ENCODE results near the gene SDC1.

SDC1 gene

GRCh38 chr2:20180676-20181648 lies 44.0 kb downstream of the SDC1 start:
- Histone ChIP-seq H3K4me3 (ENCODE audit: low read depth, low read length) (no peak overlapping the region), H3K9me3 (ENCODE audit: control insufficient read depth, insufficient read depth, low read length) (no peaks in the 10 kb centered on the region), H3K9ac (ENCODE audit: low read depth, low read length) (no peak overlapping the region), H3K36me3 (ENCODE audit: control insufficient read depth, insufficient read depth, low read length) (no peaks in the 10 kb centered on the region), H3K27me3 (ENCODE audit: control insufficient read depth, insufficient read depth, low read length) (no peaks in the 10 kb centered on the region), H3K4me1 (ENCODE audit: control insufficient read depth, insufficient read depth, low read length) (peaks cover 10% of the 10 kb centered on the region; the same call in 1 of the 2 replicates), H3K27ac (ENCODE audit: low read depth, low read length) (no peak overlapping the region)

DNA sequence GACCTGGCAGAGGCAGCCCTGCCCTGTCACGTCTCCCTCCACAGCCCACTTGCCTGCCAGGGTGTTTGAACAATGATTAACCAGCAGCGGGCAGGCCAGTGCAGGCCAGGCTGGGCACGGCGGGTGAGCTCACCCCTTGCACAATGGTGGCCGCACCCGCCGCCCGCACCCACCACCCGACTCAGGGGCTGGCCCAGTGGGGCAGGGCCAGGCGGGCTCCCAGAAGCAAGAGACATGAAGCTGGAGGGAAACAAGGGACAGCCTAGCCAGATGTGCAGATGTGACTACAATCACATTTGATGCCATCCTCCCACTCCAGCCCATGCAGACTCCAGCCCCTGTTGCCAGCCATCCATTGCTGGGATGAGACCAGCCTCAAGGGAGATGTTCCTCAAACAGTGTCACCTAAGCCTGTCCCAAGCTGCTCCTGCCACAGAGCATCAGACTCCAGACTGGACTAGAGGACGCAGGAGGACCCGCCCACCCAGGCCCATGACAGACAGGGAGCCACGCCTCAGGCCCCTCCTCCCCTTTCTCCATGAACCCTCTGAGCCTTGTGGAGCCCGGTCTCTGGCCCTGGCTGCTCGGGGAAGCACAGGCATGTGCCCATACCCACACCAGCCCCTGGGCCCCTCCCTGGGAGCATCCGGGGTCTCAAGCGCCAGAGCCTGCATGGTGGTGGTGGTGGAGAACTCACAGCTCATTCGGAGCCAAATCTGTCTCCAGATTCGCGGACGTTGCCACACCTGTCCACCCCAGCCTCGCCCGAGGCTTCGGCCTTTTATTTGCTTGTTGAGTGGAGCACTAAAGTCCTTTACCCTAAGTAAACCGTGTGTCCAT lies 45.0 kb downstream of the SDC1 start:
- no peak overlapping the region for H3K4me3 ChIP-seq (ENCODE audit: low read depth, low read length)
- H3K27ac ChIP-seq (ENCODE audit: low read depth, low read length): no peak overlapping the region
- no peaks in the 10 kb centered on the region for H3K36me3 ChIP-seq (ENCODE audit: control insufficient read depth, insufficient read depth, low read length)
- H3K27me3 ChIP-seq (ENCODE audit: control insufficient read depth, insufficient read depth, low read length): no peaks in the 10 kb centered on the region
- 0 out of 2 replicates have a peak, but pooled peaks cover under 1% of the 10 kb centered on the region for H3K4me1 ChIP-seq (ENCODE audit: control insufficient read depth, insufficient read depth, low read length)
- H3K9ac ChIP-seq (ENCODE audit: low read depth, low read length): no peak overlapping the region
- no peaks in the 10 kb centered on the region for H3K9me3 ChIP-seq (ENCODE audit: control insufficient read depth, insufficient read depth, low read length)

- Histone ChIP-seq H3K27me3 (ENCODE audit: control insufficient read depth, insufficient read depth, low read length) (no peaks in the 10 kb centered on the region), H3K36me3 (ENCODE audit: control insufficient read depth, insufficient read depth, low read length) (no peaks in the 10 kb centered on the region), H3K4me3 (ENCODE audit: low read depth, low read length) (no peak overlapping the region), H3K9me3 (ENCODE audit: control insufficient read depth, insufficient read depth, low read length) (no peaks in the 10 kb centered on the region), H3K27ac (ENCODE audit: low read depth, low read length) (no peak overlapping the region), H3K9ac (ENCODE audit: low read depth, low read length) (no peak overlapping the region), H3K4me1 (ENCODE audit: control insufficient read depth, insufficient read depth, low read length) (no peaks in the 10 kb centered on the region)
Measured at GRCh38 chr2:20179466-20179754, 45.5 kb downstream of the SDC1 start.

- no peaks in the 10 kb centered on the region for H3K27me3 ChIP-seq (ENCODE audit: control insufficient read depth, insufficient read depth, low read length)
- H3K9ac ChIP-seq (ENCODE audit: low read depth, low read length): no peak overlapping the region
- H3K36me3 ChIP-seq (ENCODE audit: control insufficient read depth, insufficient read depth, low read length): no peaks in the 10 kb centered on the region
- H3K4me3 ChIP-seq (ENCODE audit: low read depth, low read length): no peak overlapping the region
- H3K9me3 ChIP-seq (ENCODE audit: control insufficient read depth, insufficient read depth, low read length): no peaks in the 10 kb centered on the region
- no peaks in the 10 kb centered on the region for H3K4me1 ChIP-seq (ENCODE audit: control insufficient read depth, insufficient read depth, low read length)
- no peak overlapping the region for H3K27ac ChIP-seq (ENCODE audit: low read depth, low read length)
Measured at GRCh38 chr2:20178666-20179465, 46.1 kb downstream of the SDC1 start.

DNA sequence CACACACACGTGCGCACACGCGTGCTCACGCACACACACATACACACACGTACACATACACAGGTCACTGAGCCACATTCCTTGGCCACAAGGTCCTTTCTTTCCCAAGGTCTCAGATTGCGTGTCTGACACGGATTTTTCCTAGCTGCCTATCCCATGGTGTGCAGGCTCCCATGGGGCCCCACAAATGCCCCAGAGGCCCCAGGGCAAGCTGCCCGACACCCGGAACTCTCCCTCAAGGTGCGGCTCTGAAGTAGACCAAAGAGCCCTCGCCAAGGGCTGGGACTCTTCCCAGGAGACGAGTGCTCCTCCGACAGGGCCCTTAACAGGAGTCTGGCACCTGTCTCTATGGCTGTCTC lies 46.7 kb downstream of the SDC1 start:
- H3K4me3 ChIP-seq (ENCODE audit: low read depth, low read length): no peak overlapping the region
- H3K27me3 ChIP-seq (ENCODE audit: control insufficient read depth, insufficient read depth, low read length): no peaks in the 10 kb centered on the region
- no peaks in the 10 kb centered on the region for H3K9me3 ChIP-seq (ENCODE audit: control insufficient read depth, insufficient read depth, low read length)
- H3K4me1 ChIP-seq (ENCODE audit: control insufficient read depth, insufficient read depth, low read length): no peaks in the 10 kb centered on the region
- H3K9ac ChIP-seq (ENCODE audit: low read depth, low read length): no peak overlapping the region
- H3K36me3 ChIP-seq (ENCODE audit: control insufficient read depth, insufficient read depth, low read length): no peaks in the 10 kb centered on the region
- H3K27ac ChIP-seq (ENCODE audit: low read depth, low read length): no peak overlapping the region

DNA sequence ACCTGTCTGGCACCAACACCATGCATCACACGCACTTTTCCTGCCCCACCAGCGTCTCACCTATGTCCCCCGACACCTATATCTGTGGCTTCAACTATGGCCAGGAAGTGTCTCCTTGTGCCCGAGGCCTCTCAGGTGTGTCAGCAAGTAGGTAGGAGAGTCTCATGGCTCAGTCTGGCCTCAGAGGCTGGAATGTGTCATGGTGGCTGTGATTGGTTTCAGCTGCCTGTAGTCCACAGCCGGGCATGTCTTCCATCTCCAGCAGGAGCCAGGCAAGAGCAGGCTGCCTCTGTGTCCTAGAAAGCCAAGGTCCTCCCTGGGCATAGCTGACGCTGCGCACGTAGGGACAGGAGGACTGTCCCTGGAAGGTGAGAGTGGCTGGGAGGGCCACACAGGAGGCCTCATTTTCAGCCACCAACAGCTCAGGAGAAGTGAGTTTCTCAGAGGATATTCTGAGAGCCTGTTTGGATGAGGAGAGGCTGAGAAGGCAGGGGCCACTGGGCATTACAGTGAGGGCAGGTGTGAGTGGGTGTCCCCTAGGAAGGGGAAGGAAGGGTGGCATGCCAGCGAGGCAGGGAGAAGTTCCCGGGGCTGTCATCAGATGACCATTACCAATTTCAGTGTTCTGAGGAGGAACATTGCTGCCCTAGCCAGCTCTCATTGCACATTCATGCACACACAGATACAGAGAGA lies 47.2 kb downstream of the SDC1 start:
- no peak overlapping the region for H3K9ac ChIP-seq (ENCODE audit: low read depth, low read length)
- no peak overlapping the region for H3K27ac ChIP-seq (ENCODE audit: low read depth, low read length)
- no peak overlapping the region for H3K4me3 ChIP-seq (ENCODE audit: low read depth, low read length)
- no peaks in the 10 kb centered on the region for H3K9me3 ChIP-seq (ENCODE audit: control insufficient read depth, insufficient read depth, low read length)
- H3K4me1 ChIP-seq (ENCODE audit: control insufficient read depth, insufficient read depth, low read length): no peaks in the 10 kb centered on the region
- H3K27me3 ChIP-seq (ENCODE audit: control insufficient read depth, insufficient read depth, low read length): no peaks in the 10 kb centered on the region
- no peaks in the 10 kb centered on the region for H3K36me3 ChIP-seq (ENCODE audit: control insufficient read depth, insufficient read depth, low read length)

DNA sequence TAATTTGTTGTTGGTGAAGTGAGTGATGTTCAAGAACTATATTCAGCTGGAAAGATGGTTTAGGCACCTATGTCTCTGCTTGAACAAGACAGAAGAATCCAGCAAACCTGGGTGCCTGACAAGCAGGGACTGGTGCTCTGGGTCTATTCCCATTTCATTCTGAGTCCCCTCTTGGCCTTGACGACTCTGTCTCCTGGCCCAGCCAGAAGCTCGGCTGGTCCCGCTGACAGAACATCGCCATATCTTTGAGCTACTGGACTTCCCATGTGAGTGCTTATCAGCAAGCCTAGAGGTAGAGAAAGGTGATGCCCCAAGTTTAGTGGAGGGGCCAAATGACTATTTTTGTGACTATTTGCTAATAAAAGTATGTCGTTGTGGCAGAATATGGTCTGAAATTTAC lies 48.2 kb downstream of the SDC1 start:
- no peak overlapping the region for H3K4me3 ChIP-seq (ENCODE audit: low read depth, low read length)
- no peaks in the 10 kb centered on the region for H3K27me3 ChIP-seq (ENCODE audit: control insufficient read depth, insufficient read depth, low read length)
- H3K27ac ChIP-seq (ENCODE audit: low read depth, low read length): no peak overlapping the region
- no peak overlapping the region for H3K9ac ChIP-seq (ENCODE audit: low read depth, low read length)
- H3K9me3 ChIP-seq (ENCODE audit: control insufficient read depth, insufficient read depth, low read length): no peaks in the 10 kb centered on the region
- no peaks in the 10 kb centered on the region for H3K4me1 ChIP-seq (ENCODE audit: control insufficient read depth, insufficient read depth, low read length)
- H3K36me3 ChIP-seq (ENCODE audit: control insufficient read depth, insufficient read depth, low read length): no peaks in the 10 kb centered on the region

GRCh38 chr2:20175931-20176330 lies 49.0 kb downstream of the SDC1 start:
- H3K9ac ChIP-seq (ENCODE audit: low read depth, low read length): no peak overlapping the region
- no peaks in the 10 kb centered on the region for H3K4me1 ChIP-seq (ENCODE audit: control insufficient read depth, insufficient read depth, low read length)
- H3K4me3 ChIP-seq (ENCODE audit: low read depth, low read length): no peak overlapping the region
- H3K27me3 ChIP-seq (ENCODE audit: control insufficient read depth, insufficient read depth, low read length): no peaks in the 10 kb centered on the region
- H3K9me3 ChIP-seq (ENCODE audit: control insufficient read depth, insufficient read depth, low read length): no peaks in the 10 kb centered on the region
- H3K27ac ChIP-seq (ENCODE audit: low read depth, low read length): no peak overlapping the region
- no peaks in the 10 kb centered on the region for H3K36me3 ChIP-seq (ENCODE audit: control insufficient read depth, insufficient read depth, low read length)

DNA sequence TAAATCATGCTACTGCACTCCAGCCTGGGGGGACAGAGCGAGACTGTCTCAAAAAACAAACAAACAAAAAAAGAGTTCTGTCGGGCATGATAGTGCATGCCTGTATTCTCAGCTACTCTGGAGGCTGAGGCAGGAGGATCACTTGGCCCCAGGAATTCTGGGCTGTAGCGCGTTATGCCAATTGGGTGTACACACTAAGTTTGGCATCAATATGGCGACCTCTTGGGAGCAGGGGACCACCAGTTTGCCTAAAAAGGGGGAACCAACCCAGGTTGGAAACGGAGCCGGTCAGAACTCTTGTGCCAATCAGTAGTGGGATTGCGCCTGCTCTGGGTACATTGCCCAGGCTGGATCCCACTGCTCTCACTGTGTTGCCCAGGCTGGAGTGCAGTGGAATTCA lies 49.7 kb downstream of the SDC1 start:
- Histone ChIP-seq H3K9ac (ENCODE audit: low read depth, low read length) (no peak overlapping the region), H3K27ac (ENCODE audit: low read depth, low read length) (no peak overlapping the region), H3K4me3 (ENCODE audit: low read depth, low read length) (no peak overlapping the region), H3K9me3 (ENCODE audit: control insufficient read depth, insufficient read depth, low read length) (no peaks in the 10 kb centered on the region), H3K4me1 (ENCODE audit: control insufficient read depth, insufficient read depth, low read length) (peaks cover 1% of the 10 kb centered on the region; the same call in 1 of the 2 replicates), H3K27me3 (ENCODE audit: control insufficient read depth, insufficient read depth, low read length) (no peaks in the 10 kb centered on the region), H3K36me3 (ENCODE audit: control insufficient read depth, insufficient read depth, low read length) (no peaks in the 10 kb centered on the region)

DNA sequence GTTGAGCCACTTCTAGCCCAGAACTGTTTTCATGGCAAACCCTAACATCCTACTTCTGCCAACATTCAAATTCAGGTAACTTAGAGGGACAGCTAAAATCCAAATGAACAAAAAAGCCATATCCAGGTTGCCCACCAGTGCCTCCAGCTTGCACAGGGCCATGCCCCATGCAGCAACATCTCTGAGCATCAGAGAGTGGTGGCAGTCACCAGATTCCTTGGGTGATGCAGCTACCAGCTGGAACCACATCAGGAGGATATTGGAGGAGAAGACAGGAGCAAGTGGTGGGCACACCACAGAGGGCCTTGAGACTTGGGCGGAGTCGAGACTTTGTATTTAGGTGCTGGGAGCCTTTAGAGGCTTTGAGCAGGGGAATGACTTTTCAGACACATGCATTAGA lies 50.5 kb downstream of the SDC1 start:
- Histone ChIP-seq H3K9me3 (ENCODE audit: control insufficient read depth, insufficient read depth, low read length) (no peaks in the 10 kb centered on the region), H3K4me1 (ENCODE audit: control insufficient read depth, insufficient read depth, low read length) (peaks cover 10% of the 10 kb centered on the region; the same call in 1 of the 2 replicates), H3K9ac (ENCODE audit: low read depth, low read length) (no peak overlapping the region), H3K4me3 (ENCODE audit: low read depth, low read length) (no peak overlapping the region), H3K27me3 (ENCODE audit: control insufficient read depth, insufficient read depth, low read length) (no peaks in the 10 kb centered on the region), H3K27ac (ENCODE audit: low read depth, low read length) (no peak overlapping the region), H3K36me3 (ENCODE audit: control insufficient read depth, insufficient read depth, low read length) (no peaks in the 10 kb centered on the region)
